CD4-positive, alpha-beta T cell treated with Interleukin-10 for 1 hour (primary cell): ENCODE measurements around the gene SZRD1.

Experiments used
- DNase-seq: peaks from one replicate; pipeline ENCODE4 v3.0.0-alpha.2; 2020

The SZRD1 gene

DNA sequence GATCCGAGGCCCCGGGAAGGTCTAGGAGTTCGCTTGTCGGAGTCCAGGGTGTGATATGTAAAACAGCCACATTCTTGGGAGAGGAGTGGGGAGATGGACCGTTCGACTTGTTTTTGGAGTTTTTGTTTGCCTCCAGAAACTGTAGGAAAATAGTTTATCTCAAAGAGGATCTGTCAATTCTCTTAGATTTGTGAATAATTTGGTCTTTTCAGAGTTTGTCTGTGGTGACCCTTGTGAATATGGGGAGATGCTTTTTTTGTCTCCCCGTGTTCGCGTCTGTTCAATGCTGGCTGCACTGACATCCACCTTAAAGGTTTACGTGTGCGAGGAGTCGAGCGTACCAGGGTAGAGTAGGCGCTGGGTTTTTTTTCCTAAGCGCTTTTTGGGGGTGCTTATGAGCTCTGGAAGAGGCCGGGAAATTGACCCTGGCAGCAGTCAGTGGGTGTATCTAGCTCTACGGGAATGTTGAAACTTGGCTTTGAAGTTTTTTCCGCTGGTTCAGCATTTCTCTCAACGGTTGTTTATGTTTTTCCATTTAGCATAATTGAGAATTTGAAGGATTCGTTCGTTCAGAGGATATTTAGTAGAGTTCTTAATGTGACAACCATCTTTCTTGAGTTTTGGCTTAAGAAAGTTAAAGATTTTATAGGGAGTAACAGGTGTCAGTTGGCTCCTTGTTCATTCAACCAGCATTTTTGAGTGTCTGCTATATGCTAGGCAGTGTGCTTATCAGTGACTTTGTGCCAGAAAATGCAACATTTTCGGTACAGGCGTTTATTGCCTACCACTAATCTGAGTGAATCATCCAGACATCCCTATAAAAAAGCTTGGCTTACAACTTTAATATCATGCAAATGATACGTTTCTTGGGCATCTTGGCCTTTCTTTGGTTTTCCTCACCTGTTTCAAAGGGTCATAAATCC is 1.2 kb downstream of the SZRD1 start:
- no peak for DNase-seq

DNA sequence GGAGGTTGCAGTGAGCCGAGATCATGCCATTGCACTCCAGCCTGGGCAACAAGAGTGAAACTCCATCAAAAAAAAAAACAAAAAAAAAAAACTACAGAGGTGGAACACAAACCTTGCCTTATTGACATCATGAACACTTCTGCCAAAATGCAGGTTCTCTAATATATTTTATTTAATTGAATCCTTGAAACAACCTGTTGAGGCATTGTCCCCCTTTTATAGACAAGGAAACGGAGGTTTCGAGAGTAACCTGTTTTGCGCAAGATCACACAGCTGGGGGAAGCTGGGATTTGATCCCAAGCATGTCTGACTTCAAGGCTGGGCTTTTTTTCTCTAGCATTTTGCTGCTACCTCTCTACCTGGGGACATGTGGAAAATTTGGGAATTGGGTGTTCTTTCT is 2.8 kb downstream of the SZRD1 start:
- no peak for DNase-seq

DNA sequence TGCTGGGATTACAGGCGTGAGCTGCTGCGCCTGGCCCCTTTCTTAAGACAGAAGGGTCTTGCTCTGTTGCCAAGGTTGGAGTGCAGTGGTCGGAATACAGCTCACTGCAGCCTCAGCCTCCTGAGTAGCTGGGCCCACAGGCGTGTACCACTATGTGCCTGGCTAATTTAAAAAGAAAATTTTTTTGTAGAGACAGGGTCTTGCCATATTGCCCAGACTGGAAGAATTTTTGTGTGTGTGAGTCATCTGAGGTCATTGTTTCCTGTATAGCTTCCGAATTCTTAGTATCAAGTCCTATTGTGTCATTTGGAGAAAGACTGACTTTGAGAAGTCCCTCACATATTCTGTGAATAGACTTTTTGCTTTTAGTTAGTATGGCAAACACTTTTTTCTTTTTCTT is 4.7 kb downstream of the SZRD1 start:
- DNase-seq: peak; percentile 39

DNA sequence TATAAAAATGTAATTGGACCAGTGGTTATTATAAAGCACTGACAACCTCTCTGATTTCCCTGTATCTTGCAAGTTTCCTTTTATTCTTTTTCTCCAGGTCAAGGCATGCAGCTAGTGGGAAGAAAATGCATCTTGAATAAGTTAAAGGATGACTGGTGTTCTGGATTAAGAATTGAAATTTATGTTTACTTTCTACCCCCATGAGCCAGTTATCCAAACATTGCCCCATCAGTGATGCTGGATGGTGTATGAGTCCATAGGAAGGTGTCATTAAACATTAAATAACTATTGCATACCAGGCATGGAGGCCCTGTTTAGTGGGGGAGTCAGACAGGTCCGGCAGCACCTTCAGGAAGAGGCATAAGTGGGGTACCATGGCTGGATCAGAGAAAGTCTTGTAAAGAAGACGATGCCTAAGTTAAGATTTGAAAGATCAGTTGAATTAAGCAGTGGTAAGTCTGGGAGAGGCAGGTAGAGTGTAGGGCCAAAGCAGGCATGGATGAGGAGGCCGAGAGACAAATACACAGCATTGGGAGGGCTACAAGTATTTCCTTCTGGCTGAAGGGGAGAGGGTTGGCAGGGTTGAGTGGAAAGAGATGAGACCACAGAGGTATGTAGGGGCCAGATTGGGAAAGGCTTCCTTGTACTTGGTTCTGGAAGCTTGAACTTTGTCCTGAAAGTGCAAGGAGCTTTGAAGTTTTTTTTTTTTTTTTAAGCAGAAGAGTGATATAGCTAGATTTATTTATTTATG is 5.7 kb downstream of the SZRD1 start:
- DNase-seq: no peak

DNA sequence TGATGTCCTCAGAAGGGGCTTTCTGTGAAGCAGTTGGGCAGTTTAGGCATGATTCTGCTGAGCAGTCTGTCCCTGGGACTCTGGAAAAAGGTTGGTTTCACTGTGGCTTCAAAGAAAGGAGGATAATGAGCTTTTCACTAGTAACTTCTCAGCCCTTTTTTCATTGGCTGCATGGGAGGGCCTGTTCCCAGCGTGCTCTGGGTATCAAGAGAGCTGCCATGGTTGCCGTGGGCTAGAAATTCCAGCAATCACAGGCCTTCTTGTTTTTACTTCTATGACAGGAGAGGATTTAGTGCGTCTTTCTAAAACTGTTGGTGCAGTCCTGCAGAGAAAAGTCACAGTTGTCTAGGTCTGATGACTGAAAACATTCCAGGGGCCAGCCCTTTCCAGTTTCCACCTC is 7.2 kb downstream of the SZRD1 start:
- no peak for DNase-seq

DNA sequence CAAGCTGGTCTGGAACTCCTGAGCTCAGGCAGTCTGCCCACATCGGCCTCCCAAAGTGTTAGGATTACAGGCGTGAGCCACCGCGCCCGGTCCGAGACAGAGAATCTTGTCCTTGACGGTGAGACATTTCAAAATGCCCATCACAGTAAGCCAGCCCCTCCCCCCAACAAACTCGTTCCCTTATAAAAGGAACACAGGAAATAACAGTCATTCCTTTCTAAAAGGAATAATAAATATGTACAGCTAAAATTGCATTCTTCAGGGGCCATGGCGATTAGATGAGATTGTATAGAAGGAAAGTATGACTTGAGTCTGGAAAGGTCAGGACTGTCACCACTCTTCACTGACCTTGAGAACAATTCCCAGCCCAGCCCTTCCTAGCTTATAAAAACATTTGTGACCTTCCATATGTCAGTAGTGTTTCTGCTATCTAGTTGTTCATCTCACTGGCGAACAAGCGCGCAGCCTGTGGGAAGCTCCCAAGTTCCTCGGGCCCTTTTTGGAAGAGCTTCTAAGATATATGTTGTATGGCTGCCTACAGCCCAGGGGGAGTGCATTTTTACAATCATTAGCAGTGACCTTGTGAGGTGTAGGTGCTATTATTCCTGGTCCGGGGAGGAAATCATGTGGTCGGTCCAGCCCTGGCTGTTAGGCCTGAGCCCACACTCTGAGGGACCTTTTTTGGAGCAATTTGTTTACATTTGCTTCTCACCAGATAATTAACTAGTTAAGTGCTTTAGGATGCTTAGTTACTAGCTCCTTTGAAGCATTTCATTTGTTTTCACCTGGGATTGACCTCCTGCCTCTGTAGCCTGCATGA is 8.7 kb downstream of the SZRD1 start:
- no peak for DNase-seq

DNA sequence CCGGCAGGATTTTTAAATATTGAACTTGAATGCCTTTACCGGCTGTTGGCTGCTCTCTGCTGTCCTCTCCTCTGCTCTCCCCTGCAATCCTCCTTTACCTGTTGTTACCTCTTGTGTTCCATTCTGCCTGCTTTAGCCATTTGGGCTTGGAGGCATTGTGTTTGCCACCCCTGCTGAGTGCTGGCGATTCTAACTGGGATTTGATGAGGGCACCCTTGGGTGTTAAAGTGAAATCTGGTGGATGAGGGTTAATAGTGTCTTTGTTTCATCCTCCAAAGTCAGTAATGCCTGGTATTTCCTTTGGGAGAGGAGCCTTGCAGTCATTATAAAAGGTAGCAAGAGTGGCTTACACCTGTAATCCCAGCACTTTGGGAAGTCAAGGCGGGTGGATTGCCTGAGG is 9.9 kb downstream of the SZRD1 start:
- DNase-seq: no peak

DNA sequence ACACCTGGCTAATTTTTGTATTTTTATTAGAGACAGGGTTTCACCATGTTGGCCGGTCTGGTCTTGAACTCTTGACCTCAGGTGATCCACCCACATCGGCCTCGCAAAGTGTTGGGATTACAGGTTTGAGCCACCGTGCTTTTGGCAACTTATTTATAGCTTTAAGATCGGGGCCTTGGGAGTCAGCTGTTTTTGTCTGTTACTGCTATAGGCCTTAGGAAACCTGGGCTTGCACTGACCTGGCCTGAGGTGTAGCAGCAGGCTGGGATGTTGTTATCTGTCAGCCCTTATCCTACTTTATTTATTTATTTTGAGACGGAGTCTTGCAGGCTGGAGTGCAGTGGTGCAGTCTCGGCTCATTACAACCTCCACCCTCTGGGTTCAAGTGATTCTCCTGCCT is 11.4 kb downstream of the SZRD1 start:
- no peak for DNase-seq

DNA sequence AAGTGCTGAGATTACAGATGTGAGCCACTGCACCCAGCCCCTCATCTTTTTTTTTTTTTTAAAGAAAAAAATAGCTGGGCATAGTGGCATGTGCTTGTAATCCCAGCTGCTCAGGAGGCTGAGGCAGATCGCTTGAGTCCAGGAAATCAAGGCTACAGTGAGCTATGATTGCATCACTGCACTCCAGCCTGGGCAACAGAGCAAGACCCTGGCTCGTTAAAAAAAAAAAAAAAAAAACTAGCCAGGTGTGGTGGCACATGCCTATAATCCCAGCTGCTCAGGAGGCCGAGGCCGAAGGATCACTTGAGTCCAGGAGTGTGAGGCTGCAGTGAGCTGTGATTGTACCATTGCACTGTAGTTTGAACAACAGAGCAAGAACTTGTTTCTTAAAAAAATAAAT is 13.8 kb downstream of the SZRD1 start:
- DNase-seq: no peak

DNA sequence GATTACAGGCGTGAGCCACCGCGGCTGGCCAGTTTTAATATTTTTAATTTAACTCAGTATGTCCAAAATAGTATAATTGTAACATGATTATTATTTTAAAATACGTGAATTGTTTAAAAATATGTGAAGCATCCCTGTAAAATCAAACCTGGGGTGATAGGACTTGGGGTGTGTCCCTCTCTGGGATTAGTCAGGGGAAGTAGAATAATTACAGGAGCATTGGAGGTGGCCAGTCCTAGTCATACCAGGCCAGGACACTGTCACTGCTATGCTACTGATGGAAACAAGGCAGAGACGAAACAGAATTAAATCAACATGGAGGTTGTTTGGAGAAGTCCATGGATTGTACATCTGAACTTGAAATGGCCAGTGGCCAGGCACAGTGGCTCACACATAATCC is 16.8 kb downstream of the SZRD1 start:
- no peak for DNase-seq

DNA sequence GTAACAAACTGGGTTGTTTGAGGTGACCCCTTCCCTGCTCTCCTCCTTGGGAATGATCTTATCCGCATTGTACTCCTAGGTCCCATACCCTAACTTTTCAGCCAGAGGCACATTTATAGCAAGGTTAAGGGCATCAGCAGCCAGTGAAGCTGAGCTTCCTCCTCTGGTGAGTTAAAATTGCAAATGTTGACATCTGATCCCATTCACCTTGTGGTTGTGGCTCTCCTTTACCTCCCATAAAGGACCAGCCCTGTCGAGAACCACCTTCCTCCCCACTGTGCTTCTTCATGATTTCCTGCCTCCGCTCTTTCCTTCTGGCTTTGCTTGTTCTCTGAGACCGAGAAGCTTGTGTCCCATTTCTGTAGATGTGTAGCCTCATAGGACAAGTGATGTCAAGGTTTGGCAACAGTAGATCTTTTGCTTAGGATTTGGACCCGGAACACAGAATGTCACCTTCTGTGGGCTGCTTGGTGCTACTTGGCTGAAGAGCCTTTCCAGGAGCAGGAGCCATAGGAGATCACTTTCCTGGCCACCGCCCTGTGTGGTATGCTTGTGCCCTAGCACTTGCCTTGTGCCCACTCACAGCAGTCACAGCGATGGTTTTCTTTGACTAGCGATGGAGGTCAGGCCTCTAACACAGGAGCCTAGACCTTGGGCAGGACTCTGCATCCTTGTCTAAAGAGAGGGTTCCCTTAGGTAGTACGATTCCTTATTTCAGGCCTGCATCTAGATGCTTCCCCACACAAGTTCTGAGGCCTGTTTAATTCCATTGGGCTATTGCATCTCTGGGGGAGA is 18.8 kb downstream of the SZRD1 start:
- no peak for DNase-seq

DNA sequence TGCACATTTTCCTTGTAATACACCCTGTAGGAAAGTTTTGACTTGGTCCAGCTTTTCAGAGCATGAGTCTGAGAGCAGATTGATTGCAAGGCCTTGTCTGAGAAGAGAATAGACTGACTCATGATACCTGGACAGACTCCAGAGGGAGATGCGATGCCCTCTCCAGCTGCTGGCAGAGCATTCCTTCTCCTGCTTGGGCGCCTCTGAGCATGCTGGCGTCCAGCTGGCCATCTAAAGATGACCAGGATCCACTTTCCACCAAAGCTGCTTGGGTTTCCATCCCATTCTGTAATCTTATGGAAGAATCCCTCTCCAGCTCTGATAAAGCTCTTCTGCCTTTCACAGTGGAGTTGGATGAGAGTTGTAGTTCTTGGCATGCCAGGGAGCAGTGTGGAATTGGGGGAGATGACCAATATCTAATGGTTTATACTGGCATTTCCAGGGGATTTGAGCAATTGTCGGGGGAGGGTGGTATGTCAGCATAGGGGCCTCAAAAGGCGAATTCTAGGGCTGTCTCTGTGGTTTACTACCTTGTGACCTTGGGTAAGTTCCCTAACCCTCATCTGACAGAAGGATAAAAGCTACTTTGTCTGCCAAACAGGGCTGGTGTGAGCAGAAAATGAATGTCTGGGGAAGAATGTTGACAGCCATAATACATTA is 19.5 kb downstream of the SZRD1 start:
- DNase-seq: peak; percentile 21

DNA sequence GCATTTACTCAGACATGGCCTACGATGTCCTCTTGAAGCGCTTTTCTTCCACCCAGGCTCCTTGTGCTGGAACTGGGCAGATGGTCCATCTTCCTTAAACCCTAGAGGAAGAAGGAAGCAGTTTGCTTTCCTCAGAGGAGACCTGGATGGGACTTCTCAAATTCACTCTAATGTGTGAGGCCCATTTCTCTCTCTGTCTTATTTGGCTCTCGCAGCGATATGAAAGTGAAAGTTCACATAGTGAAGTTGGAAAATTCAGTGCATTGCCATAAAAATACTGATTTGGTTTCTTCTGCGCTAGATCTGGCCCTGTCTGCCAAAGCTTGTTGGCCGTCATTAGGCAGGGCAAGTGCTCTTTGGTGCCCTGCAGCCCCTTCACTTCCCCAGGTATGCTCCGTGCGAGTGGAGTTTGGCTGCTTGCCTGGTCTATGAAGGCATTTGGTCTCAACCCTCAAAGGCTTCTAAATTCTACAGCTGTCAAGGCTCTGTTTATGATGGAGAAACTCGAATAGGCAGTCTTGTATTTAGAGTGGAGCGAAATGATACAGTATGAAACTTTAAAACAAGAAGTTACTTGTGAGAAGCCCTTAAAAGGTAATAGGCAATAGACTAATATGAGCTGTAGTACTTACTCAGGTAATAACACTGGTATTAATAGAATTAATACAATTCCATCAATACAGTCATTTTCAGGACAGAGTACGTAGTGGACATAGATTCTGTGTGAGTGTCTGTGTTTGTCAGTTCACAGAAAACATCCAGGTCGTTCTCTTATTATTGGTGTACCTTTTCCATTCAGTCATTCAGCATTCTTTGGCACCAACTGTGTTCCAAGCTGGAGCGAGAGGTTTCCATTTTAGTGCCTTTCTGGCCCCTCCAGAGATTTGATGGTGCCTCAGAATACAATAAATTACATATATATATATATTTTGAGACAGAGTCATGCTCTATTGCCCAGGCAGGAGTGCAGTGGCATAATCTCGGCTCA is 20.5 kb downstream of the SZRD1 start:
- peak; percentile 30 for DNase-seq

DNA sequence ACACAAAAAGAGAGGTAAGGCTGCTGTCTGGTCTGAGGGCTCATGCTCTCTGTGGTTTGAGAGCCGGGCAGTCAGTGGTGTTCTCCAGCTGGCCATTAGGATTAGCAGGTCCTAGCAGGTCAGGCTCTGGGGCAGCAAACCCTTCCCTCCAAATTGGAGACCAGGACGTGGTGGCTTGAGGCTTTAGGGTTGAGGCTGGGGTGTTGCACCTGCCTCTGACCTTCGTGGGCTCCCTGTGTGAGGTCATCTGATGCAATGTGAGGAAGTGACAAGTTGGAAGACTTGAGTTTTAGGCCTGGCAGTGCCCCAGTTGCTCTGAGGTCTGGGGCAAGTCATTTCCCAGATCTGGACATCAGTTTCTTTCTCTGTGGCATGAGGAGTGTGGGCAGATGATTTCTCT is 24.4 kb downstream of the SZRD1 start:
- DNase-seq: no peak

DNA sequence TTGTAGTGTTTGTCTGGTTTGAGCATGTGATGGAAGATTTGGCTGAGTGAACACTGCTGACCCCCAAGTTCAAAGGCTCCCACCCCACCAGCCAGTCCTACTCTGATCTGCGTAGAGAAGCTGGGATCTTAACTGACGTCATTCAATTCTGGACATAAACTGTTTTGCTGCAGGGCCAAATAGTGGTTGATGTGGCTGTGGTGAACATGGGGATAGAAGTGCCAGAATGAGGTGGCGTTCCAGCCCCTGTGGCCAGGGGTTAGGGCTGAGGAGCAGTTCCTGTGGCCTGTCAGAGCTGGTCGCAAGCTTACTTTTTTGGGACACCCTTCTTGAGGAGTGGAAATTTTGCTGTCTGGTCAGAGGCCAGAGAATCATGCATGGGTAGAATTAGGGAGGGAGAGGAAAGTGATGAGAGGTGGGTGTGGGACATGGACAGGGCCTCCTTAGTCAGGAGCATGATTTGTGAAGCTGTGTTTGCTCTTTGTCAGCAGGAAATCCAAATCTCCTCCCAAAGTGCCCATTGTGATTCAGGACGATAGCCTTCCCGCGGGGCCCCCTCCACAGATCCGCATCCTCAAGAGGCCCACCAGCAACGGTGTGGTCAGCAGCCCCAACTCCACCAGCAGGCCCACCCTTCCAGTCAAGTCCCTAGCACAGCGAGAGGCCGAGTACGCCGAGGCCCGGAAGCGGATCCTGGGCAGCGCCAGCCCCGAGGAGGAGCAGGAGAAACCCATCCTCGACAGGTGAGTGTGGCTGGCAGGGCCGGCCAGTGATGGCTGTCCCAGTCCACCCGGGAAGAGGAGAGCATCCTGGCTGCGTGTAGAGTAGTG is 25.9 kb downstream of the SZRD1 start:
- no peak for DNase-seq

DNA sequence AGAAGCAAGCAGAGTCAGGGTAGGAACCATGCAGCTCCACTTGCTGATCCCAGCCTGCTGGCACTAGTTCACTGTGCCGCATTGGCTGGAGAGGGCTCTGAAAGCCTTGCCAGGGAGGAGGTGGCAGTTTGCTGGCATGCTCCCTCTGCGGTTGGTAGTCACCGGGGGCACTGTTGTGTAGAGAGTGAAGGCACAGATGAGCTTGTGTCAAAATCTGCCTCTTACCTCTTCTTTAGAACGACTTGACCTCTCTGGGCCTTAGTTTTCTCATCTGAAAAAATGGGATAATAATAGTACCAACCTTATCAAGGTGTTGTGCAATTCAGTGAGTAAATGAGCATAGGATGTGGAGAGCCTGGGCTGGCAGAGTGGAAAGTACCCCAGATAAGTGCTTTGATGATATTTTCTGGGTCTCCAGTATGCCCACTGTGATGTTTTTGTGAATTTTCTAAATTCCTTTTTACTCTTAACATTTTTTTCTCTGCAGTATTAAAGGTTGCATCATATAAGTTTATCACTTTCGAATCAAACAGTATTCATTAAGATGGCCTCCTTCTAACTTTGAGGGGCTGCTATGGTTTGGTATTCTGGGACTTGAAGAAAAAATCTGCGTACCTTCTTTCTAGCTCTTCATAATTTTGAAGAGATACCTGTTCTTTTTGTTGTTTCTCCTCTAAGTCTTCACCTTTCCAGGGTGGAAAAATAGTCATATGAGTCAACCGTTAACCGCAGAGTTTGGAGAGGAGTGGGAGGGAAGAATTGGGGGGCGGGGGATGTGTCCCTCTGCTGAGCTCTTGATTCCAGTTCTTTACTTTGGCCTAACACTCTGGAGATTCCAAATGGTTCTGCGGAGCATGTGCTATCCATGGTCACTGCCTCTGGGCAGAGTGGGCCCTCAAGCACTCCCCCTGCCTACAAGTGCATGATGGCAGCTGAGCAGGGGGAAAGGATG is 26.8 kb downstream of the SZRD1 start:
- DNase-seq: no peak

DNA sequence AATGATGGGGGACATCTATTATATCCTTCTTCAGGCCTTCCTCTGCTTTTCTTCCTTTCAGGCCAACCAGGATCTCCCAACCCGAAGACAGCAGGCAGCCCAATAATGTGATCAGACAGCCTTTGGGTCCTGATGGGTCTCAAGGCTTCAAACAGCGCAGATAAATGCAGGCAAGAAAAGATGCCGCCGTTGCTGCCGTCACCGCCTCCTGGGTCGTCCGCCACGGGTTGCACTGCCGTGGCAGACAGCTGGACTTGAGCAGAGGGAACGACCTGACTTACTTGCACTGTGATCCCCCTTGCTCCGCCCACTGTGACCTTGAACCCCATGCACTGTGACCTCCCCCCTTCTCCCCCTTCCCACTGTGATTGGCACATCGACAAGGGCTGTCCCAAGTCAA is 27.9 kb downstream of the SZRD1 start:
- DNase-seq: no peak

DNA sequence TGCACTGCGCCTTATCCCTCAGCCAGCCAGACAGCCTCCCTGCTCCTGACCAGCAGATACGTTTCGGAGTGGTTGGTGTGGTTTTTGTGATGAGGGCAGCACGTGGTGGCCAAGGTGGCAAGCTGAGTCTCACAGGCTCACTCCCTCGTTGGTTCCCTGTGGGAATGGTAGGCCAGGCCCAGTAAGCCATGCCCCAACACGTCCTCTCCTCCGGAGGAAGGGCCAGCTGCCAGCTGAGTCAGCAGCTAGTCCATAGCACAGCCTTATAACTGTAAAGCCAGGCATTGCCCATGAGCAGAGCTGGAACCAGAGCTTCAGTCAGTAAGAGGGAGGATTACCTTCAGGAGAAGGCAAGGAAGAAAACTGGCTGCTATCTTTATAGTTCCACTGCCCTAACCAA is 29.5 kb downstream of the SZRD1 start:
- no peak for DNase-seq

DNA sequence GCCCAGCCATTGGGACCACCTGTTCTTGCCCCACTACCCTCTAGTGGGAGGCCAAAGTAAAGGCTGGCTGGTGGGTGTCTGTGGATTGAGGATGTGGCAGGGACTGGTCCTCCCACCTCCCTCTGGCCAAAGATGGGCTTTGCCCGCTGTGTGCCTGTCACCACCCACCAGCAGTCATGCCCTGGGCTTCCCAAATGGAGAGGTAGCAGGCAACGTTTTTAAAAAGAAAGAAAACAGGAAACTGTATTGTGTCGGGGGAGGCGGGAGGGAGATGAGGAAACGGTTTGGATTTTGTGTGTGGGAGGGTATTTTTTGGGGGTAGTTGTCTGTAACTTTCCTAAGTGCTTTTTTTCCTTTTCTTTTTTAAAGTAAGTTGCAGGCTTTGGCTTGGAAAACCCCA is 30.1 kb downstream of the SZRD1 start:
- no peak for DNase-seq
